HG03139 (cell line): Measurements from ENCODE around the gene SMO.
"Not testable (repeated sequence)": the region's sequence is repeated elsewhere in the genome, so short reads cannot be mapped to it uniquely, and the experiment has no call there.

ENCODE experiments used
- ATAC-seq: cut with Tn5 transposase; IDR thresholded peaks from one replicate; pipeline ENCODE4 v1.9.1; 2021; ENCODE audit not compliant: unreplicated experiment

The SMO gene

GRCh38 chr7:129231666-129232065, 43.2 kb downstream of the SMO start:
- ATAC-seq: no peak

GRCh38 chr7:129238546-129238945, 50.1 kb downstream of the SMO start:
- ATAC-seq: no peak

GRCh38 chr7:129240119-129240820, 51.8 kb downstream of the SMO start:
- ATAC-seq: no peak

DNA sequence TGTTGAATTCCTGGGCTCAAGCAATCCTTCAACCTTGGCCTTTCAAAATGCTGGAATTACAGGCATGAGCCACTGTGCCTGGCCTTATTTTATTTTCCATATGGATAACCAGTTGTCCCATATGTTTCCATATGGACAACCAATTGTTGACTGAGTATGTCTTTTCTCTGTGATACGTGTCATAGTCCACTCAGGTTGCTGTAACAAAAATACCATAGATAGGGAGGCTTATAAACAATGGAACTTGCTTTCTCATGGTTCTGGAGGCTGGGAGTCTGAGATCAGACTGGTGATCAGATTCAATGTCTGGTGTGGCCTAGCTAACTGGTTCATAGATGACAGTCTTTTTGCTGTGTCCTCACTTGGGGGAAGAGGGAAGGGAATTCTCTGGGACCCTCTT, 55.8 kb downstream of the SMO start:
- no peak for ATAC-seq

GRCh38 chr7:129245533-129245932, 57.1 kb downstream of the SMO start:
- no peak for ATAC-seq

DNA sequence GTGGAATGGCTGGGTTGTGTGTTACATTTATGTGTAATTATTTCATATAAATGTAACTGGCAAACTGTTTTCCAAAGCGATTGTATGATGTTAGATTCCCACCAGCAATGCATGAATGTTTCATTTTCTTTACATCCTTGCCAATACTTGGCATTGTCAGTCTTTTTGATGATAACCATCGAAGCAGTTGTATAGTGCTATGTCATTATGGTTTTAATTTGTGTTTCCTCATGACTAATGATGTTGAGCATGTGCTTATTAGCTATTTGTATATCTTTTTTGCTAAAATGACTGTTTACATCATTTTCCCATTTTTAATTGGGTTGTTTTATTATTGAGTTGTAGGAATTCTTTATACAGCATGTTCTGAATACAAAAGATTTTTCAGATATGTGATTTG, 58.7 kb downstream of the SMO start:
- ATAC-seq: no peak

DNA sequence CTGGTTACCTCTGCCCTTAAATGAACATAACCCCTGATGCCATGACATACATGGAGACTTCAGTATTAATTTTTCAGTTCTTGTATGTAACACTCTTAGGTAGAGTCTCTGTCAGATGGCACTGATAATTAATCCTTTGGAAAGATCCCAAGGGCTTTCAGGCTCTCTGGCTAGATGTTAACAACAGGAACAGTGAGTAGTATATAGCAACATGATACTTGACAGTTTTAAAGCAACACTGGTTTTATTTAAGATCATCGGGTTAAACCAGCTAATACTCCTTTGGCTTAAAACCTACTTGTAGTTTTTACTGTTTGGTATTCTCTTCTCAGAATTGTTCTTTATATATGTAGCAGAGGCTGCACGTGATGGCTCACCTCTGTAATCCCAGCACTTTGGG, 63.7 kb downstream of the SMO start:
- no peak for ATAC-seq

DNA sequence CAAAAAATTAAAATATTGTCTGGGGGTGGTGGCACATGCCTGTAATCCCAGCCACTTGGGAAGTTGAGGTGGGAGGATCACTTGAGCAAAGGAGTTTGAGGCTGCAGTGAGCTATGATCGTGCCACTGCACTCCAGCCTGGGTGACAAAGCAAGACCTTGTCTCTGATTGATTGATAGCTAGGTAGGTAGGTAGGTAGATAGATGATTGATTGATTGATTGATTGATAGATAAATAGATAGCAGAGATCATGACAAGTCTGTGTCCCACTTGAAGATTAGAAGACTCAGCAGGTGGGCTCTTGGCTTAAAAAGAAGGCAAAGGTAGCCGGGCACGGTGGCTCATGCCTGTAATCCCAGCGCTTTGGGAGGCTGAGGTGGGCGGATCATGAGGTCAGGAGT, 64.2 kb downstream of the SMO start:
- not testable (repeated sequence) for ATAC-seq

DNA sequence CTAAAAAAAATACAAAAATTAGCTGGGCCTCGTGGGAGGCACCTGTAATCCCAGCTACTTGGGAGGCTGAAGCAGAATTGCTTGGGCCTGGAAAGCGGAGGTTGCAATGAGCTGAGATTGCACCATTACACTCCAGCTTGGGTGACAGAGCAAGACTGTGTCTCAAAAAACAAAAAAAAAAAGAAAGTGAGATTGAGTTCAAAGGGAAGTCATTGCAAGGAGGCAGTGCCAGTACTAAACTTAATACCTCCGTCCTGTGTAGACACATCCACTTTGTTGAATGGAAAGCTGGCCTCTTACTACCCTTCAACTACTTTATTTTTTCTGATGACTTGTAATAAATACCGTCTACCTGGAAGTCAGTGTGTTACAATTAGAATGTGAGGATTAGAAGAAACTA, 67.4 kb downstream of the SMO start:
- no peak for ATAC-seq

DNA sequence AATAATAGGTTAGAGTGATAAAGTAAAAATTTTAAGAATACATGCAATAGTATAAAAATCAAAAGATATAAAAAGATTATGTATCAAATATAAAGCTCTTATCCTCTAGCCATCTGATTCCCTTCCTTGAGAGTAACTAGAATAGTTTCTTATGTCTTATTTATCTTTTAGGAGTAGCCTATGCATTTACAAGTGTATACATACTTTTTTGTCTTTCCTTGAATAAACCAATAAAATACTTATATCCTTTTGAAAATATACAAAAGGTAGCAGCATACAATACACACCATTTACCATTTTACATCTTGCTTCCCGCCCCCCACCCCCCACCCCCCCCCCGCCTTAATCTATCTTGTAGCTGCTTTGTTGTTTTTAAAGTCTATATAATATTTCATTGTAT, 67.8 kb downstream of the SMO start:
- ATAC-seq: no peak

GRCh38 chr7:129257168-129257567, 68.7 kb downstream of the SMO start:
- no peak for ATAC-seq

DNA sequence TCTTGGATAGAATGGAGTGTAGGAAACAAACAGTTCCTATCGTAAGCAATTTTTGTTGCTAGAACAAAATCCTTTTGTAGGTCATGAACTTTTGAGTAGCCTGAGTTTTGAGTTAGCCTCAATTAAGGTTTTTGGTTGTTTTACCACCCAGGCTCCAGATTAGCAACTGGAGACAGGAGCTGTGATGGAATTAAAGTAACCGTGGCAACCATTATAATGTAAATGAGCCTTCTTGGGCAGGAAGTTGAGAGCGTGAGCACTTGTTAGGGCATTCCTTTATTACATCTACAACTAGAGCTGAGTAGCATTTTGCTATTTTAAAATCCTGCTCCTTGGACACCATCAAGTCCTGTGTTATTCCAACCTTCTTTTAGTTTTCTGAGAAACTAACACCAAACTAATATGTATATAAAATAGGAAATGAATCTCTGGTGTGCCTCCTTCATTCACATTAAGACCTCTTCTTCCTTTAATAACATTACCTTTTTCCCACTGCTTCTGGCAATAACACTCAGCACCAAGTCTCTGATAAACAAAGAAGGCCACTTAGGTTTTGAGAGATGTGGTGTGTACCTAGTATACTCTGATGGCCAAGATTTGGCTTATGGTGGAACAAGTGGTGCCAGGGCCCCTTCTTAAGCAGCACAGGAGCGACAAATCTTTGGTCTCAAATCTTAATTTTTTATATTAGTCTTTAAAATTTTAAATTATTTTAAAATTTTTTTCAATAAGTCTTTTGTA, 70.4 kb downstream of the SMO start:
- ATAC-seq: no peak

DNA sequence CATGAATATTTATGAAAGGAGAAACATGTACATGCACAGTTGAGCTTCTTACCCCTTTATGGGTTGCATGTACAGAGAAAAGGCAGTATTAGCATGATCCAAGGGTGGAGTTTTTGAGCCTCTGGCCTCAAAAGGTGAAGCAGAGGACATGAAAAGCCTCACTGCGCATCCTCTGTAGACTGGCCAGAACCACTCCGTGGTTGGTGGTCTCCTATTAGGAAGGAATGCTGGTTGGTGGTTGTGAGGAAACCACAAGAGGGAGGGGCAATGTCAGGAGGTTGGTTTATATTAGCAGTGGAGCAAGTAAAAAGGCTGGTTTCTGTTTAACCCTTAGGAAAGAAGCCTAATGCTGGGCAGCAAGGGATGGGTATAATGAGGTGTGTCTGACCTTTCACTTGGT, 73.9 kb downstream of the SMO start:
- no peak for ATAC-seq
